SK-N-SH (cell line): ENCODE measurements around the gene MAP7D3.

Source experiments
- CTCF ChIP-seq: fragments of 200-600 bp; sonication (generic); IDR thresholded peaks from 2 replicates; pipeline ENCODE4 v1.6.1; 2017; ENCODE audit warnings: antibody characterized with exemption, mild to moderate bottlenecking, moderate library complexity
- EP300 ChIP-seq, 2 experiments: IDR thresholded peaks; 2 replicates each; pipeline versions ENCODE4 v1.4.0 to v1.6.1; 2012; ENCODE audit warnings: borderline replicate concordance in 1 of 2, low read depth in 1 of 2, low read length in 1 of 2
- EZH2phosphoT487 ChIP-seq: fragments of 200-600 bp; sonication (generic); IDR thresholded peaks from 2 replicates; pipeline ENCODE4 v1.6.1; 2017; ENCODE audit warnings: low read depth, mixed run types, mild to moderate bottlenecking, antibody characterized with exemption, moderate library complexity, borderline replicate concordance
- POLR2AphosphoS5 ChIP-seq: IDR thresholded peaks from 2 replicates; pipeline ENCODE4 v1.6.1; 2012; ENCODE audit warnings: low read depth, low read length
- TEAD4 ChIP-seq: IDR thresholded peaks from 2 replicates; pipeline ENCODE4 v1.4.0; 2012; ENCODE audit warnings: mild to moderate bottlenecking, borderline replicate concordance; ENCODE audit not compliant: insufficient read depth
- USF1 ChIP-seq: IDR thresholded peaks from 2 replicates; pipeline ENCODE4 v1.4.0; 2012; ENCODE audit warnings: low read depth, borderline replicate concordance

- TF ChIP-seq CTCF (no peak), USF1 (no peak), TEAD4 (no peak), POLR2AphosphoS5 (no peak), EP300 (IDR thresholded peaks at IDR 0.05; ENCODE audit: borderline replicate concordance in 1 of 2, low read depth in 1 of 2, low read length in 1 of 2) (no peak), EZH2phosphoT487 (no peak)
Measured at GRCh38 chrX:136196691-136197155, 54.5 kb downstream of the MAP7D3 start.
